DMS 273 (cell line): ENCODE results near the gene TAS2R38.
"Not testable (repeated sequence)": the region's sequence is repeated elsewhere in the genome, so short reads cannot be mapped to it uniquely, and the experiment has no call there.

Source experiments
- DNase-seq: peaks from one replicate; lab custom pipeline; 2025; ENCODE audit not compliant: unreplicated experiment; lab: John Stamatoyannopoulos, UW

The TAS2R38 gene

GRCh38 chr7:141973673-141974072 is at the start of gene TAS2R38:
Gene TAS2R38, minus strand, starts transcription at chr7:141973773. Its CDS starts 84 bp downstream, at chr7:141973689.
- no peak for DNase-seq

- DNase-seq = no peak
Measured at GRCh38 chr7:142018154-142018553, 44.6 kb upstream of the TAS2R38 start.

- no peak for DNase-seq
Measured at GRCh38 chr7:142017451-142017850, 43.9 kb upstream of the TAS2R38 start.

GRCh38 chr7:142012825-142013511 is 39.4 kb upstream of the TAS2R38 start:
- no peak for DNase-seq

GRCh38 chr7:142010952-142011548 is 37.5 kb upstream of the TAS2R38 start:
- DNase-seq = no peak

GRCh38 chr7:142009187-142009586 is 35.6 kb upstream of the TAS2R38 start:
- DNase-seq = no peak

GRCh38 chr7:142006577-142006976 is 33.0 kb upstream of the TAS2R38 start:
- no peak for DNase-seq

- no peak for DNase-seq
Measured at GRCh38 chr7:142002179-142002578, 28.6 kb upstream of the TAS2R38 start.

GRCh38 chr7:142001163-142001874 is 27.7 kb upstream of the TAS2R38 start:
- no peak for DNase-seq

GRCh38 chr7:142000244-142000643 is 26.7 kb upstream of the TAS2R38 start:
- DNase-seq = no peak

- no peak for DNase-seq
Measured at GRCh38 chr7:141999058-141999623, 25.6 kb upstream of the TAS2R38 start.

GRCh38 chr7:141993354-141993753 is 19.8 kb upstream of the TAS2R38 start:
- no peak for DNase-seq

- peak; percentile 10 for DNase-seq
Measured at GRCh38 chr7:141992688-141993087, 19.1 kb upstream of the TAS2R38 start.

GRCh38 chr7:141992156-141992555 is 18.6 kb upstream of the TAS2R38 start:
- DNase-seq = no peak

GRCh38 chr7:141991140-141991539 is 17.6 kb upstream of the TAS2R38 start:
- DNase-seq = no peak

GRCh38 chr7:141990011-141990725 is 16.6 kb upstream of the TAS2R38 start:
- DNase-seq = no peak

- not testable (repeated sequence) for DNase-seq
Measured at GRCh38 chr7:141987803-141988202, 14.2 kb upstream of the TAS2R38 start.

GRCh38 chr7:141986923-141987322 is 13.3 kb upstream of the TAS2R38 start:
- DNase-seq = no peak

GRCh38 chr7:141985926-141986325 is 12.4 kb upstream of the TAS2R38 start:
- DNase-seq = not testable (repeated sequence)

- no peak for DNase-seq
Measured at GRCh38 chr7:141979568-141979967, 6.0 kb upstream of the TAS2R38 start.

GRCh38 chr7:141978351-141978750 is 4.8 kb upstream of the TAS2R38 start:
- DNase-seq = no peak
